ENCODE measurements around the gene DPH3. TPM values are rescaled to one million over a fixed set of nuclear protein-coding genes. Genes with fewer than 3 reads are reported as not detected.

Gene DPH3
- total and polyA plus RNA-seq, 2 of the 8 experiments (the other 6 are each of a cell fraction or from before 2014, with no cell fraction given) = 9.8 to 40.1 TPM

DNA sequence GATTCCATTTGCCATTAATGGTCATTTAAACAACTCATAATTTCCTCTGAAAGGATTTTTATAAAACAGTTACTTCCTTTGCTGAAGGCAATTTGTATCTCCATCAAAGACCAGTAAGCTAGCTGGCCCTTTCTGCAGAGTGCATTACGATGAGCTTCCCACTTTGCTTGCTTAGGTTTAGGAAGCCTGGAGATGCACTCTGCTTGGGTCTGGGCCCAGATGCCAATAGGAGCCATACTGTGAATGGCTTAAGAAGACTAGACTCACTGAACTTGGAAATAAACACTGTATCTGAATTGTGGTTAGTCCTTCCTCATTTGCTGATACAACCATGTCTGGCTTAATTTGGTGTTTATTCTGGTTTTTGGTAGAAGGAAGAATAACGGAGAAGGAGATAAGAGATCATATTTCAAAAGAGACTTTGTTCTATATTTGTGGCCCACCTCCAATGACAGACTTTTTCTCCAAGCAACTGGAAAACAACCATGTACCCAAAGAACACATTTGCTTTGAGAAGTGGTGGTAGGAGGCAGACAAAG, 38.4 kb upstream of the DPH3 start (continued):
- TF ChIP-seq, protein P1, sequence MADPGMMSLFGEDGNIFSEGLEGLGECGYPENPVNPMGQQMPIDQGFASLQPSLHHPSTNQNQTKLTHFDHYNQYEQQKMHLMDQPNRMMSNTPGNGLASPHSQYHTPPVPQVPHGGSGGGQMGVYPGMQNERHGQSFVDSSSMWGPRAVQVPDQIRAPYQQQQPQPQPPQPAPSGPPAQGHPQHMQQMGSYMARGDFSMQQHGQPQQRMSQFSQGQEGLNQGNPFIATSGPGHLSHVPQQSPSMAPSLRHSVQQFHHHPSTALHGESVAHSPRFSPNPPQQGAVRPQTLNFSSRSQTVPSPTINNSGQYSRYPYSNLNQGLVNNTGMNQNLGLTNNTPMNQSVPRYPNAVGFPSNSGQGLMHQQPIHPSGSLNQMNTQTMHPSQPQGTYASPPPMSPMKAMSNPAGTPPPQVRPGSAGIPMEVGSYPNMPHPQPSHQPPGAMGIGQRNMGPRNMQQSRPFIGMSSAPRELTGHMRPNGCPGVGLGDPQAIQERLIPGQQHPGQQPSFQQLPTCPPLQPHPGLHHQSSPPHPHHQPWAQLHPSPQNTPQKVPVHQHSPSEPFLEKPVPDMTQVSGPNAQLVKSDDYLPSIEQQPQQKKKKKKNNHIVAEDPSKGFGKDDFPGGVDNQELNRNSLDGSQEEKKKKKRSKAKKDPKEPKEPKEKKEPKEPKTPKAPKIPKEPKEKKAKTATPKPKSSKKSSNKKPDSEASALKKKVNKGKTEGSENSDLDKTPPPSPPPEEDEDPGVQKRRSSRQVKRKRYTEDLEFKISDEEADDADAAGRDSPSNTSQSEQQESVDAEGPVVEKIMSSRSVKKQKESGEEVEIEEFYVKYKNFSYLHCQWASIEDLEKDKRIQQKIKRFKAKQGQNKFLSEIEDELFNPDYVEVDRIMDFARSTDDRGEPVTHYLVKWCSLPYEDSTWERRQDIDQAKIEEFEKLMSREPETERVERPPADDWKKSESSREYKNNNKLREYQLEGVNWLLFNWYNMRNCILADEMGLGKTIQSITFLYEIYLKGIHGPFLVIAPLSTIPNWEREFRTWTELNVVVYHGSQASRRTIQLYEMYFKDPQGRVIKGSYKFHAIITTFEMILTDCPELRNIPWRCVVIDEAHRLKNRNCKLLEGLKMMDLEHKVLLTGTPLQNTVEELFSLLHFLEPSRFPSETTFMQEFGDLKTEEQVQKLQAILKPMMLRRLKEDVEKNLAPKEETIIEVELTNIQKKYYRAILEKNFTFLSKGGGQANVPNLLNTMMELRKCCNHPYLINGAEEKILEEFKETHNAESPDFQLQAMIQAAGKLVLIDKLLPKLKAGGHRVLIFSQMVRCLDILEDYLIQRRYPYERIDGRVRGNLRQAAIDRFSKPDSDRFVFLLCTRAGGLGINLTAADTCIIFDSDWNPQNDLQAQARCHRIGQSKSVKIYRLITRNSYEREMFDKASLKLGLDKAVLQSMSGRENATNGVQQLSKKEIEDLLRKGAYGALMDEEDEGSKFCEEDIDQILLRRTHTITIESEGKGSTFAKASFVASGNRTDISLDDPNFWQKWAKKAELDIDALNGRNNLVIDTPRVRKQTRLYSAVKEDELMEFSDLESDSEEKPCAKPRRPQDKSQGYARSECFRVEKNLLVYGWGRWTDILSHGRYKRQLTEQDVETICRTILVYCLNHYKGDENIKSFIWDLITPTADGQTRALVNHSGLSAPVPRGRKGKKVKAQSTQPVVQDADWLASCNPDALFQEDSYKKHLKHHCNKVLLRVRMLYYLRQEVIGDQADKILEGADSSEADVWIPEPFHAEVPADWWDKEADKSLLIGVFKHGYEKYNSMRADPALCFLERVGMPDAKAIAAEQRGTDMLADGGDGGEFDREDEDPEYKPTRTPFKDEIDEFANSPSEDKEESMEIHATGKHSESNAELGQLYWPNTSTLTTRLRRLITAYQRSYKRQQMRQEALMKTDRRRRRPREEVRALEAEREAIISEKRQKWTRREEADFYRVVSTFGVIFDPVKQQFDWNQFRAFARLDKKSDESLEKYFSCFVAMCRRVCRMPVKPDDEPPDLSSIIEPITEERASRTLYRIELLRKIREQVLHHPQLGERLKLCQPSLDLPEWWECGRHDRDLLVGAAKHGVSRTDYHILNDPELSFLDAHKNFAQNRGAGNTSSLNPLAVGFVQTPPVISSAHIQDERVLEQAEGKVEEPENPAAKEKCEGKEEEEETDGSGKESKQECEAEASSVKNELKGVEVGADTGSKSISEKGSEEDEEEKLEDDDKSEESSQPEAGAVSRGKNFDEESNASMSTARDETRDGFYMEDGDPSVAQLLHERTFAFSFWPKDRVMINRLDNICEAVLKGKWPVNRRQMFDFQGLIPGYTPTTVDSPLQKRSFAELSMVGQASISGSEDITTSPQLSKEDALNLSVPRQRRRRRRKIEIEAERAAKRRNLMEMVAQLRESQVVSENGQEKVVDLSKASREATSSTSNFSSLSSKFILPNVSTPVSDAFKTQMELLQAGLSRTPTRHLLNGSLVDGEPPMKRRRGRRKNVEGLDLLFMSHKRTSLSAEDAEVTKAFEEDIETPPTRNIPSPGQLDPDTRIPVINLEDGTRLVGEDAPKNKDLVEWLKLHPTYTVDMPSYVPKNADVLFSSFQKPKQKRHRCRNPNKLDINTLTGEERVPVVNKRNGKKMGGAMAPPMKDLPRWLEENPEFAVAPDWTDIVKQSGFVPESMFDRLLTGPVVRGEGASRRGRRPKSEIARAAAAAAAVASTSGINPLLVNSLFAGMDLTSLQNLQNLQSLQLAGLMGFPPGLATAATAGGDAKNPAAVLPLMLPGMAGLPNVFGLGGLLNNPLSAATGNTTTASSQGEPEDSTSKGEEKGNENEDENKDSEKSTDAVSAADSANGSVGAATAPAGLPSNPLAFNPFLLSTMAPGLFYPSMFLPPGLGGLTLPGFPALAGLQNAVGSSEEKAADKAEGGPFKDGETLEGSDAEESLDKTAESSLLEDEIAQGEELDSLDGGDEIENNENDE (IDR thresholded peaks at IDR 0.05; ENCODE audit: insufficient replicate concordance, low read length) = no peak
- TF ChIP-seq, protein P2, sequence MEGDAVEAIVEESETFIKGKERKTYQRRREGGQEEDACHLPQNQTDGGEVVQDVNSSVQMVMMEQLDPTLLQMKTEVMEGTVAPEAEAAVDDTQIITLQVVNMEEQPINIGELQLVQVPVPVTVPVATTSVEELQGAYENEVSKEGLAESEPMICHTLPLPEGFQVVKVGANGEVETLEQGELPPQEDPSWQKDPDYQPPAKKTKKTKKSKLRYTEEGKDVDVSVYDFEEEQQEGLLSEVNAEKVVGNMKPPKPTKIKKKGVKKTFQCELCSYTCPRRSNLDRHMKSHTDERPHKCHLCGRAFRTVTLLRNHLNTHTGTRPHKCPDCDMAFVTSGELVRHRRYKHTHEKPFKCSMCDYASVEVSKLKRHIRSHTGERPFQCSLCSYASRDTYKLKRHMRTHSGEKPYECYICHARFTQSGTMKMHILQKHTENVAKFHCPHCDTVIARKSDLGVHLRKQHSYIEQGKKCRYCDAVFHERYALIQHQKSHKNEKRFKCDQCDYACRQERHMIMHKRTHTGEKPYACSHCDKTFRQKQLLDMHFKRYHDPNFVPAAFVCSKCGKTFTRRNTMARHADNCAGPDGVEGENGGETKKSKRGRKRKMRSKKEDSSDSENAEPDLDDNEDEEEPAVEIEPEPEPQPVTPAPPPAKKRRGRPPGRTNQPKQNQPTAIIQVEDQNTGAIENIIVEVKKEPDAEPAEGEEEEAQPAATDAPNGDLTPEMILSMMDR (IDR thresholded peaks at IDR 0.05; ENCODE audit: control extremely low read depth in 1 of 3, insufficient read depth in 1 of 3, low read depth in 1 of 3, low read length in 3 of 3) = no peak
- no peak for TF ChIP-seq SP4 (IDR thresholded peaks at IDR 0.05; ENCODE audit: low read length)
- TF ChIP-seq GABPA (IDR thresholded peaks at IDR 0.05; ENCODE audit: borderline replicate concordance, insufficient read depth, low read length) = no peak
- TF ChIP-seq HDAC2 (IDR thresholded peaks at IDR 0.05; ENCODE audit: borderline replicate concordance in 1 of 2, low read depth in 2 of 2, low read length in 2 of 2) = no peak
- TF ChIP-seq RXRA (IDR thresholded peaks at IDR 0.05; ENCODE audit: insufficient read depth, low read depth, low read length) = no peak
